Psoas muscle (tissue), 8 donors: ENCODE data around the gene ZNF41. TPM values are rescaled to one million over a fixed set of nuclear protein-coding genes. Genes with fewer than 3 reads are reported as not detected.

ENCODE experiments used
- ATAC-seq, 4 donors: fragments of 200-7000 bp; cut with Tn5 transposase; one replicate each; pipeline ENCODE4 v1.9.1; 2020; ENCODE audit warnings: moderate library complexity in 3 of 4, mild to moderate bottlenecking in 2 of 4
- DNase-seq, 2 donors: peaks; one replicate each; pipeline ENCODE4 v3.0.0-alpha.2; 2020
- H3K27ac ChIP-seq: fragments of 200-600 bp; one replicate; pipeline ENCODE4 v1.8.0; 2022
- H3K27me3 ChIP-seq, 3 donors: fragments of 200-600 bp in 1 of 3; one replicate each; pipeline versions ENCODE4 v1.6.1 to v1.8.0; 2013 to 2022; ENCODE audit warnings: low read length in 2 of 3, mild to moderate bottlenecking in 2 of 3, moderate library complexity in 1 of 3; ENCODE audit not compliant: insufficient read depth in 3 of 3
- H3K36me3 ChIP-seq, 2 donors: fragments of 200-600 bp in 1 of 2; one replicate each; pipeline versions ENCODE4 v1.6.1 to v1.8.0; 2013 to 2022; ENCODE audit warnings: low read depth in 1 of 2, mild to moderate bottlenecking in 1 of 2, moderate library complexity in 1 of 2; ENCODE audit not compliant: insufficient read depth in 1 of 2
- H3K4me1 ChIP-seq: fragments of 200-600 bp; one replicate; pipeline ENCODE4 v1.8.0; 2022
- H3K4me3 ChIP-seq: fragments of 200-600 bp; one replicate; pipeline ENCODE4 v1.8.0; 2022; ENCODE audit warnings: mild to moderate bottlenecking
- H3K9me3 ChIP-seq: fragments of 200-600 bp; one replicate; pipeline ENCODE4 v1.8.0; 2022
- CTCF ChIP-seq: fragments of 200-600 bp; IDR thresholded peaks from one replicate; pipeline ENCODE4 v1.8.0; 2022; ENCODE audit warnings: antibody characterized with exemption
- WGBS, 3 donors: extraction: QIAGEN DNeasy Blood & Tissue Kit; methylation state at CpG; one replicate each; pipeline versions ENCODE4 v1.1.6 to v1.1.7; 2013; 5-methylcytosine and 5-hydroxymethylcytosine counted together
- intact Hi-C, 2 donors: fragments of 100-400 bp; cut with DNase I; formaldehyde crosslinking; loops; one replicate each; pipeline versions ENCODE4 v1.11.0 to v1.14.2; 2022
- polyA plus RNA-seq, 3 donors: library from polyadenylated mRNA; stranded (reverse); fragments of 200-250 nt; gene quantifications; one replicate each; pipeline ENCODE4 v1.2.3, GENCODE V29; 2013
- total RNA-seq, 4 donors: library from RNA; stranded (reverse); fragmentation: NEBNext Ultra II Directional in 2 of 4; extraction: Animal tissue kit (Norgen Biotek cat#: 25700) in 2 of 4; gene quantifications; one replicate each; pipeline versions ENCODE4 v1.2.1 to v1.2.4, GENCODE V29; 2021 to 2023
- donor health status: healthy with polysubstance abuse.
- donor health status: DM: no; HTN: no; CAD: no; lungs with moderate emphysema.
- donor health status: Bipolar disorder and iron deficiency.
- donor health status: healthy.
- donor health status: DM: yes; HTN: yes; CAD: no.
- donor health status: DM: no; HTN: no; CAD: no.
- donor health status: DM: no; HTN: no; CAD: no.
- donor health status: DM: yes; HTN: yes; CAD: no.

ZNF41 gene
- total and polyA plus RNA-seq, 7 donors: 5.3 to 17.7 (median 10.9) TPM

- no peak overlapping the region for H3K27ac ChIP-seq
- H3K4me3 ChIP-seq: no peak overlapping the region
- TF ChIP-seq CTCF: no peak
- peaks cover 47% of the 10 kb centered on the region for H3K9me3 ChIP-seq
- peaks cover 3 to 34% of the 10 kb centered on the region in 2 donors for H3K36me3 ChIP-seq
- intact Hi-C loops: no loop called here
- WGBS, 3 donors: 86 to 100% (median 100%) methylated on average over 2 of the region's 2 CpGs
- H3K27me3 ChIP-seq: no peaks in the 10 kb centered on the region
- ATAC-seq: no peak
- no peaks in the 10 kb centered on the region for H3K4me1 ChIP-seq
- no peak for DNase-seq
These were observed 36.1 kb downstream of the ZNF41 start for GRCh38 chrX:47446971-47447370.

GRCh38 chrX:47446431-47446830 lies 36.6 kb downstream of the ZNF41 start:
- no peak overlapping the region for H3K4me3 ChIP-seq
- H3K27me3 ChIP-seq: no peaks in the 10 kb centered on the region
- ATAC-seq (no peak), DNase-seq (no peak)
- 78 to 97% (median 96%) methylated on average over 2 of the region's 2 CpGs for WGBS, 3 donors
- H3K4me1 ChIP-seq: no peaks in the 10 kb centered on the region
- H3K36me3 ChIP-seq: peaks cover 3 to 29% of the 10 kb centered on the region in 2 donors
- no peak for TF ChIP-seq CTCF
- no peak overlapping the region for H3K27ac ChIP-seq
- H3K9me3 ChIP-seq: peaks cover 50% of the 10 kb centered on the region
- intact Hi-C loops: no loop called here

- Histone ChIP-seq H3K9me3 (no peaks in the 10 kb centered on the region), H3K36me3 (no peaks in the 10 kb centered on the region), H3K4me3 (no peak overlapping the region), H3K27ac (no peak overlapping the region), H3K27me3 (peaks cover 0 to 10% (median 0%) of the 10 kb centered on the region in 3 donors), H3K4me1 (no peaks in the 10 kb centered on the region)
- intact Hi-C loops: no loop called here
- DNase-seq: no peak
- no peak for TF ChIP-seq CTCF
- ATAC-seq: no peak
- 74 to 93% (median 92%) methylated on average over 5 of the region's 5 CpGs for WGBS, 3 donors
These were observed 52.1 kb downstream of the ZNF41 start for GRCh38 chrX:47430925-47431324.

GRCh38 chrX:47422444-47422843 lies 60.6 kb downstream of the ZNF41 start:
- WGBS, 3 donors: 68 to 94% (median 84%) methylated on average over 2 of the region's 2 CpGs
- H3K4me1 ChIP-seq: no peaks in the 10 kb centered on the region
- H3K4me3 ChIP-seq: no peak overlapping the region
- intact Hi-C loops: no loop called here
- H3K27me3 ChIP-seq: peaks cover 0 to 8% (median 0%) of the 10 kb centered on the region in 3 donors
- no peak overlapping the region for H3K27ac ChIP-seq
- no peaks in the 10 kb centered on the region for H3K36me3 ChIP-seq
- DNase-seq (no peak), ATAC-seq (no peak)
- no peak for TF ChIP-seq CTCF
- H3K9me3 ChIP-seq: peaks cover 6% of the 10 kb centered on the region

GRCh38 chrX:47420962-47421361 lies 62.1 kb downstream of the ZNF41 start:
- peaks cover 6% of the 10 kb centered on the region for H3K9me3 ChIP-seq
- H3K4me3 ChIP-seq: no peak overlapping the region
- H3K4me1 ChIP-seq: no peaks in the 10 kb centered on the region
- 54 to 72% (median 58%) methylated on average over 5 of the region's 5 CpGs for WGBS, 3 donors
- no peaks in the 10 kb centered on the region for H3K36me3 ChIP-seq
- no peak for ATAC-seq
- DNase-seq: no peak
- no peak overlapping the region for H3K27ac ChIP-seq
- intact Hi-C loops: no loop called here
- no peak for TF ChIP-seq CTCF
- H3K27me3 ChIP-seq: peaks cover 0 to 4% (median 0%) of the 10 kb centered on the region in 3 donors
